SU-DHL-6 (cell line): Measurements from ENCODE around the gene HDAC10.

ENCODE experiments used
- H2AFZ ChIP-seq: fragments of 200-600 bp; sonication (generic); 2 replicates; pipeline ENCODE4 v1.6.1; 2014; ENCODE audit warnings: low read depth, mild to moderate bottlenecking, moderate library complexity, mixed read lengths, antibody characterized with exemption, low read length; ENCODE audit not compliant: severe bottlenecking
- H3F3A ChIP-seq: fragments of 200-600 bp; shearing (Covaris generic); 2 replicates; pipeline ENCODE4 v1.6.0; 2016; ENCODE audit warnings: antibody characterized with exemption, mild to moderate bottlenecking; ENCODE audit not compliant: insufficient read depth
- H3K27ac ChIP-seq: fragments of 200-600 bp; sonication (generic); 2 replicates; pipeline ENCODE4 v1.5.1; 2016; ENCODE audit warnings: low read depth, mild to moderate bottlenecking, low read length, moderate library complexity, mixed read lengths
- H3K27me3 ChIP-seq: fragments of 200-600 bp; sonication (generic), shearing (Covaris generic); 2 replicates; pipeline ENCODE4 v1.6.0; 2014; ENCODE audit warnings: mild to moderate bottlenecking, low read length
- H3K36me3 ChIP-seq: fragments of 200-600 bp; sonication (generic); 2 replicates; pipeline ENCODE4 v1.6.1; 2014; ENCODE audit warnings: mild to moderate bottlenecking, low read length, mixed read lengths
- H3K4me2 ChIP-seq: fragments of 300-600, 200-600 bp; shearing (Covaris generic), sonication (generic); 2 replicates; pipeline ENCODE4 v1.6.0; 2014; ENCODE audit warnings: low read length, low read depth, mild to moderate bottlenecking; ENCODE audit not compliant: poor library complexity, severe bottlenecking
- H3K4me3 ChIP-seq: fragments of 200-600 bp; sonication (generic); 2 replicates; pipeline ENCODE4 v1.5.1; 2014; ENCODE audit warnings: antibody characterized with exemption, low read length, mild to moderate bottlenecking, mixed read lengths; ENCODE audit not compliant: insufficient read depth, poor library complexity, severe bottlenecking
- H3K79me2 ChIP-seq: fragments of 200-600 bp; sonication (generic); 2 replicates; pipeline ENCODE4 v1.6.1; 2014; ENCODE audit warnings: mild to moderate bottlenecking, low read length, moderate library complexity; ENCODE audit not compliant: insufficient read depth
- H3K9ac ChIP-seq: fragments of 200-600 bp; sonication (generic); 2 replicates; pipeline ENCODE4 v1.7.0; 2014; ENCODE audit warnings: mild to moderate bottlenecking, low read length
- H3K9me2 ChIP-seq: fragments of 200-600 bp; sonication (generic); replicated peaks from 2 replicates; pipeline ENCODE4 v1.6.1; 2014; ENCODE audit warnings: low read length; ENCODE audit not compliant: insufficient read depth
- H3K9me3 ChIP-seq: fragments of 200-600 bp; sonication (generic); 2 replicates; pipeline ENCODE4 v1.6.1; 2014; ENCODE audit warnings: low read length, mixed read lengths; ENCODE audit not compliant: insufficient read depth
- H4K20me1 ChIP-seq: fragments of 200-600 bp; sonication (generic); 2 replicates; pipeline ENCODE4 v1.6.1; 2014; ENCODE audit warnings: low read depth, mild to moderate bottlenecking, antibody characterized with exemption, low read length, moderate library complexity, mixed read lengths
- CTCF ChIP-seq: fragments of 200-600 bp; sonication (generic); IDR thresholded peaks from one replicate; pipeline ENCODE4 v1.5.1; 2017; ENCODE audit warnings: antibody characterized with exemption, mild to moderate bottlenecking, low read length, moderate library complexity; ENCODE audit not compliant: insufficient read depth, poor library complexity, severe bottlenecking
- EZH2phosphoT487 ChIP-seq: fragments of 200-600 bp; sonication (generic), shearing (Covaris generic); conservative IDR thresholded peaks from 2 replicates; pipeline ENCODE4 v1.6.1; 2018; ENCODE audit warnings: mild to moderate bottlenecking, antibody characterized with exemption, low read length, moderate library complexity, mixed read lengths

Gene HDAC10

GRCh38 chr22:50280708-50281383 is 29.8 kb upstream of the HDAC10 start:
- no peak overlapping the region for H3K4me3 ChIP-seq
- no peak overlapping the region for H3K4me2 ChIP-seq
- H3K79me2 ChIP-seq, result no peaks in the 10 kb centered on the region
- no peaks in the 10 kb centered on the region for H3K9me3 ChIP-seq
- no peak overlapping the region for H2AFZ ChIP-seq
- H3K27ac ChIP-seq, result no peak overlapping the region
- H3F3A ChIP-seq, result peaks cover 10% of the 10 kb centered on the region
- H3K27me3 ChIP-seq, result no peaks in the 10 kb centered on the region
- no peak overlapping the region for H3K9ac ChIP-seq
- TF ChIP-seq EZH2phosphoT487, result no peak
- TF ChIP-seq CTCF, result no peak
- H4K20me1 ChIP-seq, result no peaks in the 10 kb centered on the region
- H3K9me2 ChIP-seq, result no peaks in the 10 kb centered on the region
- H3K36me3 ChIP-seq, result no peaks in the 10 kb centered on the region

DNA sequence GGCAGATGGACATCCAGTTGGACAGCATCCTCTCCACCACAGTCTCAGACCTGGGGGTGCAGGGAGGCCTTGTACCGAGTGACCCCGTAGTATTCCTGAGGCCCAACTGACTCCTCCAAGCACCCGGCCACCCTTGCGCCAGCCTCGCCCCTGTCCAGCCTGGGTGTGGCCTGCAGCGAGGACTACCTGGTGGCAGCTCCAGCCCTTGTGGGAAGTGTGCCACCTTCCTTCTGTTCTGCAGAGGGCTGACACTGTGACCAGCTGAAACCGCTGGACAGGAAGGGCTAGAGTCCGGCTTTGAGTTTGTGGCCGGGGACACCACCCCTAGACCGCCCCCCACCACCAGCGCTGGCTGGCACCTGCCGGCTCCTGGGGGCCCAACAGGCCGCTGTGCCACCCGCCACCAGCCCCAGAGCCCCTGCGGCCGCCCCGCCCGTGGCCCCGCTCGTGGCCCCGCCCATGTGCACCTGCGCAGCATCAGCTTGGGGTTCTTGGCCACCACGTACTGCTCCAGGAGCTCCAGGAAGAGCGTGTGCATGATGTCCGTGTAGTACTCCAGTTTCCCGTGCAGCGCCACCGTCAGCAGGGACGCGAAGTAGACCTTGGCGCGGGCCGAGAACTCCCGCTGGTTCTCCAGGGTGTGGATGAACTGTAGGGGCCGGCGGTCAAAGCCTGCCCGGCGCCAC is 29.1 kb upstream of the HDAC10 start:
- H3K9me3 ChIP-seq, result no peaks in the 10 kb centered on the region
- H3K9ac ChIP-seq, result no peak overlapping the region
- no peak overlapping the region for H3K4me3 ChIP-seq
- H3K27me3 ChIP-seq, result no peaks in the 10 kb centered on the region
- no peaks in the 10 kb centered on the region for H3K36me3 ChIP-seq
- no peaks in the 10 kb centered on the region for H3K9me2 ChIP-seq
- TF ChIP-seq CTCF (no peak), EZH2phosphoT487 (no peak)
- no peaks in the 10 kb centered on the region for H3K79me2 ChIP-seq
- H3F3A ChIP-seq, result peaks cover 10% of the 10 kb centered on the region
- no peak overlapping the region for H2AFZ ChIP-seq
- no peak overlapping the region for H3K27ac ChIP-seq
- no peak overlapping the region for H3K4me2 ChIP-seq
- H4K20me1 ChIP-seq, result no peaks in the 10 kb centered on the region

DNA sequence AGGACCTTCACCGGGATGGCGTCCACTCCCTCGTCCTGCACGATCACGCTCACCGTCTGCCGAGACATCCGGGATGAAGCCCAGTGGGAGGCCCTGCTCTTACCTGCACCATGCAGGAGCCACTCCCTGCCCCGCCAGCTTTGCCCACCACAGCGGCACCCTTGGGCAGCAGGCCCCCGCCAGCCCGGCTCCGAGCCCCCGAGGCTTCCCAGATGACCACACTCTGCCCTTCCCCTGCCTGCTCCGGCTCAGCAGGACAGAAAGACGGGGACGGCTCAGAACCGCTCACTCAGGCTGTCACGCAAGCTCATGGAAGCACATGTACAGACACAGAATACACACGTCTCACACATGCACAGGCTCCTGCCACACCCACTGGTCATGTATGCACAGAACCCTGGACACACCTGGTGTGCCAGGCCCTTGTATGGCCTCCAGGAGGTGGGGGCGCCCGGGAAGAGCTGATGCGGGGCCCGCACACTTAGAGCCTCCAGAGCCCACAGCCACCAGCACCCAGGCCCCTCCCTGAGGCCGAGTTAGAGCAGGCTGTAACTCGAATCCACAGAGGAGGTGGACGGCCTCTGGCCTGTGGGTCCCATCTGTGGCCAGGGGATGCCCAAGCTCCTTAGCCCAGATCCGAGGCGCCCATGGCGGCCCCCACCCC is 28.0 kb upstream of the HDAC10 start:
- H3K36me3 ChIP-seq, result no peaks in the 10 kb centered on the region
- no peak overlapping the region for H3K9ac ChIP-seq
- no peak for TF ChIP-seq EZH2phosphoT487
- TF ChIP-seq CTCF, result no peak
- no peaks in the 10 kb centered on the region for H4K20me1 ChIP-seq
- no peaks in the 10 kb centered on the region for H3K9me2 ChIP-seq
- no peaks in the 10 kb centered on the region for H3K9me3 ChIP-seq
- no peaks in the 10 kb centered on the region for H3K27me3 ChIP-seq
- no peak overlapping the region for H3K27ac ChIP-seq
- H2AFZ ChIP-seq, result no peak overlapping the region
- H3K4me3 ChIP-seq, result no peak overlapping the region
- H3K79me2 ChIP-seq, result no peaks in the 10 kb centered on the region
- peaks cover 12% of the 10 kb centered on the region for H3F3A ChIP-seq
- H3K4me2 ChIP-seq, result no peak overlapping the region
